MM.1S (cell line): ENCODE measurements around the gene BAZ2A.

Experiments
- DNase-seq: peaks from one replicate; pipeline ENCODE4 v3.0.0-alpha.2; 2015
- H2AFZ ChIP-seq: fragments of 300-600 bp; sonication (generic); 2 replicates; pipeline ENCODE4 v1.6.0; 2016; ENCODE audit warnings: antibody characterized with exemption, low read length
- H3F3A ChIP-seq: fragments of 300-600 bp; sonication (generic); 2 replicates; pipeline ENCODE4 v1.6.1; 2016; ENCODE audit warnings: mild to moderate bottlenecking, antibody characterized with exemption, low read length, moderate library complexity, mixed read lengths; ENCODE audit not compliant: insufficient read depth
- H3K27ac ChIP-seq: fragments of 300-600 bp; sonication (generic); 2 replicates; pipeline ENCODE4 v1.5.1; 2016; ENCODE audit warnings: mild to moderate bottlenecking, low read length
- H3K27me3 ChIP-seq: fragments of 300-600 bp; sonication (generic); replicated peaks from 2 replicates; pipeline ENCODE4 v1.6.0; 2016; ENCODE audit warnings: low read length; ENCODE audit not compliant: insufficient read depth
- H3K36me3 ChIP-seq: fragments of 300-600 bp; sonication (generic); replicated peaks from 2 replicates; pipeline ENCODE4 v1.6.1; 2016; ENCODE audit warnings: mild to moderate bottlenecking, low read length, mixed read lengths; ENCODE audit not compliant: insufficient read depth
- H3K4me1 ChIP-seq: fragments of 300-600 bp; sonication (generic); 2 replicates; pipeline ENCODE4 v1.6.1; 2016; ENCODE audit warnings: low read length, mixed read lengths
- H3K4me2 ChIP-seq: fragments of 300-600 bp; sonication (generic); 2 replicates; pipeline ENCODE4 v1.6.0; 2016; ENCODE audit warnings: low read depth, low read length
- H3K4me3 ChIP-seq: fragments of 300-600 bp; sonication (generic); 2 replicates; pipeline ENCODE4 v1.5.1; 2016; ENCODE audit warnings: low read length, mixed read lengths
- H3K79me2 ChIP-seq: fragments of 300-600 bp; sonication (generic); 2 replicates; pipeline ENCODE4 v1.6.1; 2016; ENCODE audit warnings: mixed run types, low read length, mixed read lengths
- H3K9ac ChIP-seq: fragments of 300-600 bp; sonication (generic); 2 replicates; pipeline ENCODE4 v1.6.1; 2016; ENCODE audit warnings: low read length, mixed read lengths
- H3K9me2 ChIP-seq: fragments of 300-600 bp; sonication (generic); replicated peaks from 2 replicates; pipeline ENCODE4 v1.6.1; 2016; ENCODE audit warnings: mild to moderate bottlenecking, low read length, mixed read lengths; ENCODE audit not compliant: insufficient read depth
- H3K9me3 ChIP-seq: fragments of 300-600 bp; sonication (generic); replicated peaks from 2 replicates; pipeline ENCODE4 v1.6.1; 2016; ENCODE audit warnings: mild to moderate bottlenecking, low read length, mixed read lengths; ENCODE audit not compliant: insufficient read depth
- H4K20me1 ChIP-seq: fragments of 300-600 bp; sonication (generic); 2 replicates; pipeline ENCODE4 v1.6.1; 2016; ENCODE audit warnings: mild to moderate bottlenecking, low read length, moderate library complexity, mixed read lengths; ENCODE audit not compliant: insufficient read depth
- CTCF ChIP-seq: fragments of 300-600 bp; sonication (generic); IDR thresholded peaks from 2 replicates; pipeline ENCODE4 v1.5.1; 2016; ENCODE audit warnings: antibody characterized with exemption, low read length, mixed read lengths
- EZH2 ChIP-seq: fragments of 300-600 bp; sonication (generic); optimal IDR thresholded peaks from 2 replicates; pipeline ENCODE3; 2017; ENCODE audit warnings: low read depth, mild to moderate bottlenecking, antibody characterized with exemption, low read length, mixed read lengths
- EZH2phosphoT487 ChIP-seq: fragments of 300-600 bp; sonication (generic); IDR thresholded peaks from 2 replicates; pipeline ENCODE4 v1.6.1; 2018; ENCODE audit warnings: antibody characterized with exemption, low read length

The BAZ2A gene

GRCh38 chr12:56622535-56622934 is 7.6 kb downstream of the BAZ2A start:
- Histone ChIP-seq H2AFZ (no peak overlapping the region), H4K20me1 (peaks cover 45% of the 10 kb centered on the region), H3K27ac (no peak overlapping the region), H3K9ac (no peak overlapping the region), H3K4me3 (no peak overlapping the region), H3K4me1 (peaks cover 4% of the 10 kb centered on the region; the same call in 1 of the 2 replicates), H3K79me2 (peaks cover 100% of the 10 kb centered on the region), H3K9me3 (no peaks in the 10 kb centered on the region), H3K36me3 (peaks cover 6% of the 10 kb centered on the region), H3K27me3 (no peaks in the 10 kb centered on the region), H3K4me2 (no peak overlapping the region), H3K9me2 (no peaks in the 10 kb centered on the region), H3F3A (no peaks in the 10 kb centered on the region; the same call in 1 of the 2 replicates)
- no peak for TF ChIP-seq EZH2phosphoT487
- TF ChIP-seq EZH2 = no peak
- no peak for TF ChIP-seq CTCF
- DNase-seq = no peak

- Histone ChIP-seq H2AFZ (no peak overlapping the region), H3F3A (no peaks in the 10 kb centered on the region; the same call in 1 of the 2 replicates), H3K4me3 (no peak overlapping the region), H3K36me3 (peaks cover 14% of the 10 kb centered on the region), H3K9me3 (no peaks in the 10 kb centered on the region), H3K27me3 (no peaks in the 10 kb centered on the region), H3K79me2 (peaks cover 84% of the 10 kb centered on the region), H3K27ac (no peak overlapping the region), H3K4me2 (no peak overlapping the region), H4K20me1 (peaks cover 17% of the 10 kb centered on the region), H3K9me2 (no peaks in the 10 kb centered on the region), H3K9ac (no peak overlapping the region), H3K4me1 (no peaks in the 10 kb centered on the region)
- no peak for DNase-seq
- no peak for TF ChIP-seq EZH2phosphoT487
- TF ChIP-seq CTCF = no peak
- TF ChIP-seq EZH2 = no peak
These were observed 13.2 kb downstream of the BAZ2A start for GRCh38 chr12:56616925-56617324.

- Histone ChIP-seq H3K27me3 (no peaks in the 10 kb centered on the region), H2AFZ (no peak overlapping the region), H3K9me2 (no peaks in the 10 kb centered on the region), H4K20me1 (peaks cover 17% of the 10 kb centered on the region), H3K27ac (no peak overlapping the region), H3K9me3 (no peaks in the 10 kb centered on the region), H3K4me2 (no peak overlapping the region), H3K4me3 (no peak overlapping the region), H3K4me1 (no peaks in the 10 kb centered on the region), H3K79me2 (peaks cover 77% of the 10 kb centered on the region), H3K36me3 (peaks cover 20% of the 10 kb centered on the region), H3K9ac (no peak overlapping the region), H3F3A (no peaks in the 10 kb centered on the region; the same call in 1 of the 2 replicates)
- TF ChIP-seq EZH2 = no peak
- TF ChIP-seq CTCF = no peak
- no peak for TF ChIP-seq EZH2phosphoT487
- DNase-seq = no peak
These were observed 13.9 kb downstream of the BAZ2A start for GRCh38 chr12:56616244-56616643.
